NCI-H524 (cell line): ENCODE results near the gene ASB5.
A peak's percentile ranks its signal among the peaks of the same experiment; 100 is the strongest.
"Not testable (repeated sequence)": the region's sequence is repeated elsewhere in the genome, so short reads cannot be mapped to it uniquely, and the experiment has no call there.

Source experiments
- DNase-seq, 2 experiments: peaks; one replicate each; lab custom pipeline; 2025; lab: John Stamatoyannopoulos, UW

ASB5 gene

DNA sequence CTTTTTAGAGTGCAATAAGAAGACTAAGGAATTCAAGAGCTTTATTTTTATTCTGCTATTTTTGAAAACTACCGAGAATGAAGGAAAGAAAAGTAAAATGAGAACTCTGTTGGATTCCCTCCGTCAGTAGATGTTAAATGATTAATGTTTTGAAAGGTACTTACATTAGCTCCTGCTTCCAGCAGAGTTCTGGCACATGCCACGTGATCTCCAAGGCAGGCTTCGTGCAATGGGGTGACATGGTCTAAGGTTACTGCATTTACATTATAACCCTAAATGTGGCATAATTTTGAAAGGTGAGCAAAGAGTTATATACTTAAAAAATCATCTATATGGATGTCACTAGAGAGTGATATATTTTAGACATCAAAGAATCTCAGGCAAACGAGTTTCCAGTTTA is 46.9 kb downstream of the ASB5 start:
- no peak for DNase-seq

DNA sequence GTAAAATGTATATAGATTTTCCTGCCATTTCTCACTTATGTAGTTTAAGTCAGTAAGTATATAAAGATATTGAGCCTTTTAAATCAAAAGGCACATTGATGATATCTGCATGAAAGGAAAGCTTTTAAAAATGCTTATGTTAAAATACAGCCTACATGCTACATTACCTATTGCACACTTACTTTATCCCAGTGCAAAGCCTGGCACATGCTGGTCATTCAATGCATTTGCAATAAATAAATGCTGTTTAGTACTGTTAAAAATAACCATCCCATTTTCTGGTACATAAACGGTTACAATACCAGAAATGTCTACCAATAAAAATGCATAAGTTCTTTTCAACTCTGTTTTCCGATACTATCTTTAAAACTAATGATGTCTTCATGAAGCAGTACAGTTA is 51.5 kb downstream of the ASB5 start:
- DNase-seq = no peak

DNA sequence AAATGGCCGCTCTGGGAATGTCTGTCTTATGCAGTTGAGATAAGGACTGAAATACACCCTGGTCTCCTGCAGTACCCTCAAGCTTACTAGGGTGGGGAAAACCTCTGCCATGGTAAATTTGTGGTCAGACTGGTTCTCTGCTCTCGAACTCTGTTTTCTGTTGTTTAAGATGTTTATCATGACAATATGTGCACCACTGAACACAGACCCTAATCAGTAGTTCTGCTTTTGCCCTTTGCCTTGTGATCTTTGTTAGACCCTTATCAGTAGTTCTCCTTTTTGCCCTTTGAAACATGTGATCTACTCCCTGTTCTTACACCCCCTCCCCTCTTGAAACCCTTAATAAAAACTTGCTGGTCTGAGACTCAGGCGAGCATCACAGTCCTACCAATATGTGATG is 56.7 kb downstream of the ASB5 start:
- DNase-seq = not testable (repeated sequence)

DNA sequence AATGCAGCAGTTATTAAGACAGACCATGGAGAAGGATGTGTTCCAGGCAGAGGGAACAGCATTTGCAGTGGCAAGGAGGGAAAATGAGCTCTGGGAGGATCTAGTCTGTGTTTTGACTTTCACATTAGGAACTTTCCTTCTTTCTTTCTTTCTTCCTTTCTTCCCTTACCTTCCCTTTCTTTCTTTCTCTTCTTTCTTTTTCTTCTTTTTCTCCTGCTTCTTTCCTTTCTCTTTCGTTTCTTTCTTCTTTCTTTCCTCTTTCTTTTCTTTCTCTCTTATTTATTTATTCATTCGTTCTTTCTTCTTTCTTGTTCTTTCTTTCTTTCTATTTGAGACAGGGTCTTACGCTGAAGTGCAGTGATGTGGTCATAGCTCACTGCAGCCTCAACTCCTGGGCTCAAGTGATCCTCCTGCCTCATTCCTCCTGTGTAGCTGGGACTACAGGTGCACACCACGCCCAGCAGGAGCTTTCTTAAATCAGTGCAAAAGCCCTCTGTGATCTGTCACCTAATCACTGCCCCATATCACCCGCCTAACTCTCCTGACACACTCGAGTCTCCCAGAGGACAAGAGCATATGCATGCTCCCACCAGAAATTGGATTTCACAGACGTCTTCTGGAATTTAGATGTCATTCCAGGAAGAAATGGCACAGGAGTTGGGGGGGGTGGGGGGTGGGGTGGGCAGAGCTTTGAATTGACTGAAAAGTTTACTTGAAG is 58.3 kb downstream of the ASB5 start:
- DNase-seq = no peak

DNA sequence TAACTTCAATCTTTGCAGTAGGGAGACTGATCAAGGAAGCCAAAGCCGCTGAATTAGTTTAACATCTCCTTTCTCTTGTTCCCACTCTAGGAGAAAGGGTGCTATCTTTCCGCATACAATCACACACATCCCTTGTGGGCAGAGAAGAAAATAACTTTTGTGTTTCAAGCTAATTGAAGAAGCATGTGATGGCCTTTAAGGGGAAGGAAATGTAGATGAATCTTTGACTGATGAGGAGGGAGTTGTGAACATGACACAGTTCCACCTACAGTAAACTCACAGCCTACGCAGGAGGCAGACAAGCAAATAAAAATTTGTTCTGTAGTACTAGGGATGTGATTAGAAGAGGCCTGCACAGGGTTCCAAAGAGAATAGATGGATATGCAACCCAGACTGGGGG is 58.9 kb downstream of the ASB5 start:
- DNase-seq = no peak

DNA sequence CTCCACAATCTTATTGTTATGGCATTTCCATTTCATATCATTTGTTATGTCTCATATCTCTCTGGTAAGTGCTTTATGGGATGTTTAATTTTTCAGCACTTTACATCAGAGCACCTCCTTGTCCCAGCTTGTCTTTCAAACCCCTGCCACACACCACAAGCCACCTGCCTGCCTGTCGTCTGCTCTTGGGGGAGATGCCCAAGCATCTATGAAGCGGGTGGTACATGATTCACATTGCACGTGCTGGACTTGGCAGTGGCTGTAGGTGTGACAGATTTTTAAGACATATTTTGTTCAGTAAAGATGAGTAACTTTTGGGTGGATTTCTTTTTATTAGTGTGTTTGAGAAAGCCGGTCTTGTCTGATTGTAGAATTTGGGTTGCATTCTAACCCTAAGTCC is 59.5 kb downstream of the ASB5 start:
- no peak for DNase-seq

DNA sequence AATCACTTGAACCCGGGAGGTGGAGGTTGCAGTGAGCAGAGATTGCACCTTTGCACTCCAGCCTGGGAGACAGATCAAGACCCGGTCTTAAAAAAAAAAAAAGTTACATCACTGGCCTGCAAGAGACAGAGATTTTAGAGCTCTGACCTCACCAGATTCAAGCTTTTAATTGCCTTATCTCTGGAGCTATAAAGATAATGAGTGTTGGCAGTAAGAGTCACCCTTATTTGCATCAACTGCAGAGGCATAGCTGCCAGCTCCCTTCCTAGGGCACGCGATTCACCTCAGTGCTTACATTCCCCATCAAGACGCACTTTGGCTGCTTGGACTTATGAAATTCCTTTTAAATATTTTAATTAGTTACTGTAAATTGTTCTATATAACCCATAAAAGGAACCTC is 61.2 kb downstream of the ASB5 start:
- no peak for DNase-seq

DNA sequence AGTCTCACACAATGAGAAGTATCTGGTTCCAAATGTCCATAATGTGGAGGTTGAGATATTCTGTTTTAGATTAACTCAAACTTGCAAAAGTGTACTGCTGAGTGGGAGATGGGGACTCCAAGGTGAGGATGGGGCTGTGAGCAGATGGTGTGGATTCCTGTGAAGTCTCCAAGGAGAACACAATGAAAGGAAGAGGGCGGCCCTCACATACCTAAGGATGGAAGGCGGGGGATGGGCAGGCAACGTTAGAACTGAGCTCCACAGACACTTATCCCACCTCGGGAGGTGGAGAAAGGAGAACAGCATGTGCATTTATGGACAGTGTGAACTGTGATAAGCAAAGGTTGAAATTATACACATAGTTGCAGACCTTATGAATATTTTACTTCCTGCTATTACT is 63.7 kb downstream of the ASB5 start:
- no peak for DNase-seq

DNA sequence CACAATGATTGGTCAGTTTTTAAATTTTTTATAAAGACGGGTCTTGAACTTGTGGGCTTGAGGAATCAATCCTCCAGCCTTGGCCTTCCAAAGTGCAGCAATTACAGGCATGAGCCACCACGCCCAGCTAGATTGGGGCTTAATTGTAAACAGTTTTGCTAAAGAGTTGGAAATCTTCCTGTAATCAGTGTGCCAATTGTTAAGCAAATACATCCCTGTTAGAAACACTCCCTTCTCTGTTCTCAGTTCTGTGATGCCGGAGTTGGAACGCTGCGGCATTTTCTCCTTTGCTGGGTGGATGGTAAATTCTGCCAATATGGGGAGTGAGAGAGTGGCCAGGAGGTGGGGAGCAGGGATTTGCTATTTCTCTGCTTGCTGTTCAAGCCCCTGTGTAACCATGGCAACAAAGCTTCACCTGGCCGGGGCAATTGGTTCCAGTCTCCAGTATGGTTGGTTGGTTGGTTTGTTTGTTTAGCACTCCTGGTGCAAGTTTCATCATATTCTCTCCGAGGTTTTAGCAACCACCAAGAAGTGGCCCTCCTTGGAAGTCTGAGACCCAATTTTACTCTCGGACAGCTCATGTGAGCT is 70.6 kb downstream of the ASB5 start:
- DNase-seq = peak; percentile 12 to 13

DNA sequence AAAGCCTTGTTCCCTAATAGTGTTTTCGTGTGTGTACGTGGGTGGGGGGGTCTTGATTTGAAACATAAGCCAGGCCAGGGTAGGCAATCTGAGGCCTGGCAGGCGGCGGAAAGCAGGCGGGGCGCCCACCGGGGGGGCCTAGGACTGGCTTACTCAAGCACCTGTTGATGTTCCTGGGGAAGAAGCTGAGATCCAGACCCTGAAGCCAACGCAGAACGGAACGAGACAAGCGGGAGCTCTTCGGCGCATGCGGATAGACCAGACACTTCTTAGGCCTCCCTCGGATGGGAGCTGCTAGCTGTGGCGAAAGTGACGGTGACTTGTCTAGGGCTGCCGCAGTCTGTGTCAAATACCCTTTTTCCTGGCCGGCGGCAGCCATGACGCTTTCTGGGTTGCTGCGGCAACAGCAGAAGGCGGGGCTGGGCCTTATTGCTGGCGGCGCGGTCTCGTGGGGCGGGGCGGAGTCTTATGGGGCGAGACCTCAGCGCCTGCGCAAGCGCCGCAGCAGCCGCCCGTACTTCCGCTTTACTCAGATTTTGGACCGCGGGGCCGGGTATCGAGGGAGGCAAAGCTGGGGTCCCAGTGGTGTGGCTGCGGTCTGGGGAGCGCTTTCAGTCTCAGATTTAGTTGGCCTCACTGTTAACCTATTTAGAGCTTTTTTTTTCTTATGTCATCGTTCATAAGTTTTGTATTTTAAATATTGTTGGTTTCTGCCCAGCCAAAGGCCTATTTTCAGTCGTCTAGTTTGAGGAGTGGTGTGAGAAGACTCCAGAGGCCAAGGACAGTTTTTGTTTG is 73.6 kb downstream of the ASB5 start, which contains the start of gene SPATA4:
Gene SPATA4 (minus strand): TSS at position 402 of the 795 bp plus-strand sequence. CDS start 23 bp downstream, at position 379.
- DNase-seq = peak; percentile 65 to 83

DNA sequence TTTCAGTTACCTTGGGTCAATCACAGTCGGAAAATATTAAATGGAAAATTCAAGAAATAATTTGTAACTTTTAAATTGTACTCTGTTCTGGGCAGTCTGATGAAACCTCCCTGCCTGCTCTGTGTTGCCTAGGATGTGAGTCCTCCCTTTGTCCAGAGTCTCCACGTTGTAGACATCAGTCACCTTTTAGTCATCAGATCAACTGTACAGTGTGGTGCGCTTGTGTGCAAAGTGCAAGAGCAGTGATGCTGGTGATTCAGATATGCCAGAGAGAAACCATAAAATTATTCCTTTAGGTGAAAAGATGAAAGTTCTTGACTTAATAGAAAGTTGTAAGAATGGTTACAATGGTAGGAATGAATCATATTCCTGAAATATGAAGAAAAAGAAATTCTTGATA is 75.1 kb downstream of the ASB5 start:
- DNase-seq = no peak

DNA sequence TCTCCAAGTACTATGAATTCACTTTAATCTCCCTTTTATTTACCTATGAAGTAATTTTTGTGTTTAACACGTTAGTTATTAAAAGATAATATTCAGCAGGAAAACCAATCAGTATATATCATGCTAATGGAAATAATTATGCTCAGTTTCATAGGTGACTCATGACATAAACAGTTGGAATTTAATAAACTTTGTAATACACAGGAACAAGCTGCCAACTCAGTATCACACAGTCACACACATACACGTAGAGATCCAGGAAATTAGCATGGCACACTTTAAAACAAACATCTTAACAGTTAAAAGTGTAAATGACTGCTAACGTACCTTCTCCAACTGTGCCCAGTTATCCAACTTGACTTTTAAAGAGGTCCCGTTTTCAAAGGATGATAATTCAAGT is 75.9 kb downstream of the ASB5 start:
- DNase-seq = no peak

DNA sequence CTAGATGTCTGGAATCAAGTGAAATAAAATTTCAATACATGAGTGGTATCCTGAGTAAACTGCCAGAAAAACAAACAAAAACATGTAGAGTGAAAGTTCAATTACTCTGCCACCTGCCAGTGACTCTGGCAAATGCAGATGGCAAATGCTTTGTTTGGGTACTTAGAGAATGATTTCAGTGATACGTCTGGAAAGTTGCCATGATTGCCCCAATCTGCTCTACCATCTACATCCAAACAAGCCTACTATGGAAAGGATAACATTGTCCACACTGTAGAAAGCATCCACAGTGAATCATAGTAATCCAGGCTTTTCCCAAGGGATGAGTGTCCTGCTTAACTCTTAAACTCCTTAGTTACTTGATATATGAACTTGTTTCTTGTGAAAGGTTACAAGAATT is 77.0 kb downstream of the ASB5 start:
- DNase-seq = peak in 1 of 2 experiments; percentile 35

DNA sequence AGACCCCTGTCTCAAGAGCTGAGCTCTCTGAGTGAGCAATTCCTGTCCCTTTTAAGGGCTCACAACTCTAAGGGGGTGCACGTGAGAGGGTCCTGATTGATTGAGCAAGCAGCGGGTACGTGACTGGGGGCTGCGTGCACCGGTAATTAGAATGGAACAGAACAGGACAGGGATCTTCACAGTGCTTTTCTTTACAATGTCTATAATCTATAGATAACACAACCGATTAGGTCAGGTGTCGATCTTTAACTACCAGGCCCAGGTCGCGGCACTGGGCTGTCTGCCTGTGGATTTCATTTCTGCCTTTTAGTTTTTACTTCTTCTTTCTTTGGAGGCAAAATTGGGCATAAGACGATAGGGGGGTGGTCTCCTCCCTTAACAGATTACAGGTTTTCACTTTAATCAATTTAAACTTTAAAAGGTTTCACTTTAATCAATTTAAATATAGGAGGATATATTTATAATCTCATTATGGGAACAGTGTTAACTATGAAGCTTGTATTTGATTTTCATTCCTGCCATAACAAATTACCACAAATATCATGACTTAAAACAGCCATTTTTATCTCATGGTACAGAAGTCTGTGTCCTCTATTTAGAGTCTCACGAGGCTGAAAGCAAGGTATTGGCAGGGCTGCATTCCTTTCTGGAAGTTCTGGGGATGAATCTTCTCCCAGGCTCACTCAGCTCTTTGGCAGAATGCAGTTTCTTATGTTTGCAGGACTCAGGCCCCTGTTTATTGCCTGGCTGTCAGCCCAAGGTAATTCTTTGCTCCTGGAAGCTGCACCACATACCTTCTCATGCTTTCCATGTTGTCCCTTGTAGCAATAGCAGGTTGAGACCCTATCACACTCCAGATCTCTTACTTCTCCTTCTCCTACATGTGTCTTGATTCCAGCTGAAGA is 78.9 kb downstream of the ASB5 start:
- no peak for DNase-seq

DNA sequence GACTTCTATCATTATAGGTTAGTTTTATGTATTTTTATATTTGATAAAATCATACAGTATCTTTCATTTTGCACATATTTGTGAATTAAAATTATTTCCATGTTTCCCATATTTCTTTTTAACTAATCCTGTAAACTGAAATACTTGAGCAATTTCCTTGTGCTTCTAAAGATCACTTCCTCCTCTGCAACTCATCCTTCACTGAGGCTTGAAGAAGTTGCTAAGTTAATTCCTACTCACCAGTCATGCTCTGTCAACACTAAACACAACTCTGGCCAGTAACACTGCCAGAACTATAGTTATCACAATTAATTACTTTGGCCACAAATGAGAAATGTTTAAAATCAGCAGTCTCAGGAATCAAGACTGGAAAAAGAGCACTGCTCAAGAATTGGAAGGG is 80.4 kb downstream of the ASB5 start:
- no peak for DNase-seq

DNA sequence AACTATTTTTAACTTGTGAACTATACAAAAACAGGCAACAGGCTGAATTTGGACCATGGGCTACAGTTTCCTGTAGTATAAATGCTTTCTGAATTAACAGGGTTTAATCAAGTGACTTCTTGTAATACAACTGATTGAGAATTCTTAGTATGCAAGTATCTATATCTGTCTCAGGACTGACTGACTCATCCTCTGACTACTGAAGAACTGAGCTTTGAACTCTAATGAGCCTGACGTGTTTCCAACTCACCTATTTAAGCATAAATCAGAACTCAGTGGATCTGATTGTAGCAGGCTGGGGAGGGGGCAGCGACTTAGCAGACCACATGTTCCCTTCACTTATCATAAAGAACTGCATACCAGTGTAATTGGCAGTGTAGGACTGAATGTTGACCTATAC is 81.4 kb downstream of the ASB5 start:
- DNase-seq = no peak

DNA sequence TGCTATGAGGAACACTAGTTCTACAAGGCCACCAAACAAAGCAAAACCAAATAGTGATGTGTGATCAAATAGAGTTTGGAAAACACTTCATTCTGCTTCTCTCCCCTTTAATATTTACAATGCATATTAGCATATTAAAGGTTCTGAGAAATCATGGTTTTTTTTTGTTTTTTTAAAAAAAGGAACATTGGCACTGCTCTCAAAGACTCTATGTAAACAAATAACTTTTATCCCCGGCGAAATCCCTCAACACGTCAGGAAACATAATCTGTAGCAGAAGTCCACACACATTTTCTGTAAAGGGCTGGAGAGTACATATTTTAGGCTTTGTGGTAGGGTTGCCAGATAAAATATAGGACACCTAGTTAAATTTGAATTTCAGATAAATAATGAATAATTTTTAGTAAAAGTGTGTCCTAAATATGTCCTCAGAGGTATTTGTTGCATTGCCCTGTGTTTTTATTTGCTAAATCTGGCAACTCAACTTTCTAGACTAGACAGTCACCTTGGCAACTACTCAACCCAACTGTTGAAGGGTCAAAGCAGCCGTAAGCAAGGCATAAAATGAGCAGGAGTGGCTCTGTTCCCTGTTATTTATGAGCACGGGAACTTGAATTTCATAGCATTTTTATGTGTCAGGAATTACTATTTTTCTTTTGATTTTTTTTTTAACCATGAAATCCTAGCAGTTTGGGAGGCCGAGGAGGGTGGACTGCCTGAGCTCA is 82.2 kb downstream of the ASB5 start:
- no peak for DNase-seq

DNA sequence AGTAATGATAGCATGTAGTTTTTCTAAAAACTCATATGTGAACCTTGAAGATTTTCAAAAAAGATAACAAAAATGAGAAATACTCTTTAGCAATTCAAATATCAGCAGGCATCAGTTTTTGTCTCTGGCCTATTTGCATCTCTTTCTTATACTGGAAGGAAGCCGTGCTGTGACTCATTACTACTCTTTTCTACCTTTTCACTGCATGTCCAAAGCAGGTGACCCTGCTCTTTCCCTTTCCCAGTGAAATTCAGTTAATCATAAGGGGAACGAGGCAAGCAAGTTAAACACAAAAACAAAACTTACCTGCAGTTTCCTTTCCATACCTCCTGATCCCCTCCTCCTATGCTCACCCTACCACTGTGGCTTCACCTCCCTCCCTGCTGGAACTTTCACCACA is 83.0 kb downstream of the ASB5 start:
- no peak for DNase-seq

DNA sequence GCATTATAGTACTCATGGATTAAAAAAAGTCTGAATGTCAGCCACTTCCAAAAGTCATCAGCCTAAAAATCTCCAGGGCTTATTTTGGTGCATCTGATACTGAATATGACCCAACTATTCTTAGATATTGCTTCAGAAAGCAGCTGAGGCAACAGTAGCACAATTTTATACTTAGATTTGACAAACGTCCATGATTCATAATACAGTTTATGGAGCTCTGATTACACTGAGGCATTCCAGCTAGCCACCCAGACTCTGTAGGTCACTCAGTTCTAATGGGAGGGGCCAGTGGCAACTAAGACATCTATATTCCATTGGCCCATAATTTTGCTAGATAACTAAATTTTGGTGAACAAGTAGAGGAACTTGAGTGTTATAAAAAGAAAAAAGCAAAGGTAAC is 84.0 kb downstream of the ASB5 start:
- no peak for DNase-seq
